Measurements from ENCODE around the gene LDLRAD1.
"Not testable (repeated sequence)": the region's sequence is repeated elsewhere in the genome, so short reads cannot be mapped to it uniquely, and the experiment has no call there.

The LDLRAD1 gene

GRCh38 chr1:53994516-53994915 lies 23.5 kb downstream of the LDLRAD1 start:
- DNase-seq (ENCODE audit: low read depth in 2 of 2, low spot score in 1 of 2) = not testable (repeated sequence)

DNA sequence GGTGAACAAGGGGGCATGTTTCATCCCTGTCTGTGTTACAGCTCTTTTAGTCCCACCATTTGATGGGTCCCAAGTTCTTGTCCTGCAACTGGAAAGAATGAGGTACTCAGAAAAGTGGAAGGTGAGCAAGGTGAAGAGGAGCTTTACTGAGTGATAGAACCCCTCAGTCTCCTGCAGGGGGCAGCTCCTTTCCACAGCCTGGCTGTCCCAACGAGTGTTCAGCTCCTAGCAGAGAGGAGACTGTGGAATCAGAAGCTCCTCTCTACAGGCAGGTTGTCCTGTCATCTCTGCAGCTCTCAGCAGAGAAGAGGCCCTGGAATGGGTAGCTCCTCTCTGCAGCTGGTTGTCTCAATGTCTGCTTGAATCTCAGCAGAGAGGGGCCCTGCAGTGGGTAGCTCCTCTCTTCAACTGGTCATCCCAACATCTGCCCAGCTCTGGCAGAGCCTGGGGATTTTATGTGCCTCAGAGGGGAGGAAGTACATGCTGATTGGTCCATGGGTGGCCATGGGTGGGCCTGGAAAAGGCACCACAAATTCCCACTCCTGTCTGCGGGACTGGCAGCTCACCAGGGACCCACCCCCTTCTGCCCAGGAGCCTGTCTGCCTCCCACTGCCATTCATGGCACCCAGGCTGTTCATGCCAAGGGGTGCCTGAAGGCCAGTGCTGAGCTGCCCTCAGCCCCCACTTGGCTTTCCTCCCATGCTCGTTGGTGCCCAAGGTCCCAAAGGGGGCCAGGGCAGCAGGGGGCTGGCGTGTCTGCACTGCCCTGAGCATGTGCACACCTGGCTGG lies 25.7 kb downstream of the LDLRAD1 start:
- no peak for DNase-seq (ENCODE audit: low read depth in 2 of 2, low spot score in 1 of 2)

- DNase-seq (ENCODE audit: low read depth in 2 of 2, low spot score in 1 of 2) = no peak
Measured at GRCh38 chr1:53987880-53988279, 30.1 kb downstream of the LDLRAD1 start.

DNA sequence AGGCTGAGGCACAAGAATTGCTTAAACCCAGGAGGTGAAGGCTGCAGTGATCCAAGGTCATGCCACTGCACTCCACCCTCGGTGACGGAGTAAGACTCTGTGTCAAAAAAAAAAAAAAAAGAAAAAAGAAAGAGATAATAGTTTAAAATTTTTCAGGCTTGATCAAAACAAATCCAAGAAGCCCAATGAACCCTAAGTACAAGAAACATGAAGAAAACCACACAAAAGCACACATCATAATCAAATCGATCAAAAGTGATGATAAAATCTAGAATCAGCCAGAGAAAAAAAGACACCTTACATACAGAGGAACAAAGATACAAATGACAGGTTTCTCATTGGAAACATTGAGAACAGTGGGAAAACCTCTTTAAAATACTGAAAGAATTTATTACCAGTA lies 31.5 kb downstream of the LDLRAD1 start:
- no peak for DNase-seq (ENCODE audit: low read depth in 2 of 2, low spot score in 1 of 2)

- no peak for DNase-seq (ENCODE audit: low read depth in 2 of 2, low spot score in 1 of 2)
Measured at GRCh38 chr1:53984726-53985125, 33.3 kb downstream of the LDLRAD1 start.

DNA sequence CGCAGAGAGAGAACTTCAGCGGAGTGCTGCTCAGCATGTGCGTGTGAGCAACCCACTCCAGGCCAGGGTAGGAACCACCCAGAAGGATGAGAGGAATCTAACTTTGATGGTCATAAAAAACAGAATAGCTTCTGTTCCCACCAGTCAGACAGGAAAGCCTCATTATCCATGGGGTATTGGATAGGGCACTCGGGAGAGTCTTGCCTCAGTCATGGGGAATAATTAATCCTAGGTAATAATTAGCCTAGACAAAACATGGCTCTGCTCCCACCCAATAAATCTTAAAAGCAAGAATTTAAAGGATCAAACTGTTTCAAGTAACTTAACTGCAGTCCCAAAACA lies 35.3 kb downstream of the LDLRAD1 start:
- no peak for DNase-seq (ENCODE audit: low read depth in 2 of 2, low spot score in 1 of 2)

DNA sequence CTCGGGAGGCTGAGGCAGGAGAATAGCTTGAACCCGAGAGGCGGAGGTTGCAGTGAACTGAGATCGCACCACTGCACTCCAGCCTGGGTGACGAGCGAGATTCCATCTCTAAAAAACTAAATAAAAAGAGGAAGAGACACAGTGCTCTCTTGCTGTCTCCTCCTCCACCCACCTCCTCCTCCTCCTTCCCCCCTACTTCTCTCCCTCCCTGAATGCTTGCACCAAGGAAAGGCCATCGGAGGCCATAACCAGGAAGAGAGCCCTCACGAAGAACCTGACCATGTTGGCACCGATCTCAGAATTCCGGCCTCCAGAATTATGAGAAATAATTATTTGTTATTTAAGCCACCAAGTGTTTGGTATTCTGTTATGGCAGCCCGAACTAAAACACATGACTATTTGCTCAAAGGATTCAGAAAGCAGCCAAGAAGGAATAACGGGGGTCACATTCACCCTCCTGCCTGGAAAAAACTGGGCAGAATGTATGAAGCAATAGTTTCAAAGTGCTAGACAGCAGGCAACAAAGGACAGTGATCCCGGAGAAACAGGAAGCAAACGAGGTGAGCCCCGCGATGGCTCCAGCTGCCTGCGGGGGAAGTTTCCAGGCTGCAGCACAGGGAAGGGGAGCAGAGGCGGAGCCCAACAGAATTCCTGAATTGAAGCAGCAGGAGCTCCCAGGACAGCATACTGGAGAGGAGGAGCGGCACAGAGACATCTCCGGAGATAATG lies 35.8 kb downstream of the LDLRAD1 start:
- no peak for DNase-seq (ENCODE audit: low read depth in 2 of 2, low spot score in 1 of 2)

DNA sequence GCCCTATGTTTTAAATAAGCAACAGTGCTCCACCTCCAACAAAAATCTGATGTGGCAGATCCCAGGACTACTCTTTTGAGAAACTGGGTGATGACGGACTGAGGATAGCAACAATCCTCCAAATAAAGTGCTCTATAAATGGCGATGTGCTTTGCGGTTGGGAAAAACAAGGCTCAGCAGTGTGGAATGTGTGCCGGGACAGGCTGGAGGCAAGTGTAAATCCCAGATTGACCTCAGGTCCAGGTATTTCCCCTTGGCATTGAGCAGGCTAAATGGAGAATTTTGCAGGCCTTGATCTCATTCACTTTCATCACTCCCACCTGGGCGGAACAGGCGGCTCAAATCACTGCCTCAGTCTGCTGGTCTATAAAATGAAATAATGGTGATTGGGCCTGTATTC lies 36.8 kb downstream of the LDLRAD1 start:
- no peak for DNase-seq (ENCODE audit: low read depth in 2 of 2, low spot score in 1 of 2)

DNA sequence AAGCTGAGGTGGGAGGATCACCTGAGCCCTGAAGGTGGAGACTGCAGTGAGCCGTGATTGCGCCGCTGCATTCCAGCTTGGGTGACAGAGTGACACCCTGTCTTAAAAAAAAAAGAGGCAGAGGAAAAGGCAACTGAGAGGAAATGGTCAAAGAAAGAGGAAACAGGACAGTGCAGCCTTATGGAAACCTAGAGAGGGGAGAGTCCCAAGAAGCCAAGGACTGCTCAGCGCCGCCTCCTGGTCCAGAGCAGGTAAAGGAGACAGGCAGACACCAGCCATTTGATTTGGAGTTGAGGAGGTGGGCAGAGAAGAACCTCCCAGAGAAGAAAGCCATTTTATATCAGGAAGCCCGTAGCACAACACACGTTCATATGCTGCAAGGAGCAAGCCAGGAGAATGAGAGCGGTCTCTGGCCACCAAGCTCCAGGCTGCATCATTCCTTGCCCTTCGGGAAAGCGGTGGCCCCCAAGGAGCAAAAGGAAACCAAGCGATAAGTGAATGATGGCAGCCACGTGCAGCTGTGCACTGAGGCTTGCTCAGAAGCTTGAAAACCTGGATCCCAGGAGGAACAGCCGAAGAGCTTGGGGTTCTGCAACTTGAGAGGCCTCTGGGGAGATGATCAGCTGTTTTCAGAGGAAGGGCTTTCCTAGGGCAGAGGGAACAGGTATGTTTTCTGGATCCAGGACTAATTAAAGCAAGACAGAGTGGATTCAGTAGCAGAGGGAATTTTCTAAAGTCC lies 38.1 kb downstream of the LDLRAD1 start:
- DNase-seq (ENCODE audit: low read depth in 2 of 2, low spot score in 1 of 2) = no peak

DNA sequence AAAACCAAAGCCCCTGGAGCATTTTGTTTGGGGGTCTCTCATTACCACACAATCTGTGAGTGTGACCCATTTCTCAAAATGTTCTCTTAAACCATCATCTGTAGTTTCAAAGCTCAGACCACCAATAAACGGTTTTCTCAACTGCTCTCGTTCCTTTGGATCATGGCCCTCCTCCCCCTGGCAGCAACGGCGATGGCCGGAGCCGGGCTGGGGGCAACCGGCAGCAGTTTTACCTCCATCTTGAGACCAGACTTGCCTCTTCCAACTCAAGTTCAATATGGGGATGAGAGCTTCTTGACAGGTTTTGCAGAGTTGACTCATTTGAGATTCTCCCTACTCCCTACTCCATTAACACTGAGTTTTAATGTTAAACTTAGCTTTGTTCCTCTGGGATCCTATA lies 42.1 kb downstream of the LDLRAD1 start:
- DNase-seq (ENCODE audit: low read depth in 2 of 2, low spot score in 1 of 2) = no peak

DNA sequence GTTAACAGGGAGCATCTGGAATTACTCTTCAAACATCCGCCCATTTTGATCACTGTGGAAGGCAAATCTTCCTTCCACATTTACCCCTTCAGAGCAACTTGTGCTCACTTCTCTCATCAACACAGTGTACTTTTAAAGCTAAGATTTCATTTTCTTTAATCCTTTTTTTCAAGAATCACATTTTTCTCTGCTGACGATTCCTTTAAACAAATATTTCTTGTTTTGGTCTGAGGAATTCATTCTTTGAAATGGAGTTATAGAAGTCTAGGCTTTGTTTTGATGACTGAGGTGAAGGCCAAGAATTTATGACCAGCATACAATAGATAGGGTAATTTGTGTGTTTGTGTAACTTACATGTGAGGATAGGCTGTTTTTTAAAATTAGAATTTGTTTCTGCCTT lies 46.3 kb downstream of the LDLRAD1 start:
- no peak for DNase-seq (ENCODE audit: low read depth in 2 of 2, low spot score in 1 of 2)

DNA sequence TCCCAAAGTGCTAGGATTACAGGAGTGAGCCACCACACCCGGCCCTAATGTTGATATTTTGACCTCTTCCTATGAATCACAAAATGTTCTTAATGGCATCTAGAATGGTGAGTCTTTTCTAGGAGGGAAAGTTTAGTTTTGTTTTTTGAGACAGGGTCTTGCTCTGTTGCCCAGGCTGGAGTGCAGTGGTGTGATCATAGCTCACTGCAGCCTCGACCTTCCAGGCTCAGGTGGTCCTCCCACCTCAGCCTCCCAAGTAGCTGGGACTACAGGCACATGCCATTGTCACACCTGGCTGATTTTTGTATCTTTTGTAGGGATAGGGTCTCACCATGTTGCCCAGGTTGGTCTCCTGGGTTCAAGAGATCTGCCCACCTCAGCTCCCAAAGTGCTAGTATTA lies 48.7 kb downstream of the LDLRAD1 start:
- DNase-seq (ENCODE audit: low read depth in 2 of 2, low spot score in 1 of 2) = not testable (repeated sequence)

- no peak for DNase-seq (ENCODE audit: low read depth in 2 of 2, low spot score in 1 of 2)
Measured at GRCh38 chr1:53968125-53968513, 49.9 kb downstream of the LDLRAD1 start.

DNA sequence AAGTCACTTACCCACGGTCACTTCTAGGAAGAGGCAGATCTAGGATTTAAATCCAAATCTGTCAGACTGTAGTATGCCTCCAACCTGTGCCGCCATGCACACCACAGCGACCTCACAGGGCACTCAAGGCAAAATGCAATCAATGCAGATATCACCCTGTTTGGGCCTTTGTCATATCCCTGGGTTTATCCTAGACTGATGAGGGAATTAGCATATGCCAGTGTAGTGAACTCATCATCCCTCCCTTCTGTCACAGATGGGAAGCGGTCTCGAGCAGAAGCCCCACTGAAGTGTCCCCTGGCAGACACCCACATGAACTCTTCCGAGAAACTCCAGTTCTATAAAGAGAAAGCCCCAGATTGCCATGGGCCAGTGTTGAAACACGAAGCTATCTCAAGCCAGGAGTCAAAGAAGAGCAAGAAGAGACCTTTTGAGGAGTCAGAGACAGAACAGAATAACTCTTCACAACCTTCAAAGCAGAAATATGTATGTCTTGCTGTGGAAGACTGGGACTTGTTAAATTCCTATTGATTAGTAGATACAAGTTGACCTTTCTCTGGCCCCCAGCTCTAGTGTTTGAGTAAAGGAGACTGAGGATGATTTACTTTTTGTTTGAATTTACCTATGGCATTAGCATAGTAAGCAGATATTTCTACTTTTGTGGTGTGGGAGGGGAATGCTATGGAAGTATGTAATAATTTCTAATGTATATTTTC lies 50.4 kb downstream of the LDLRAD1 start:
- no peak for DNase-seq (ENCODE audit: low read depth in 2 of 2, low spot score in 1 of 2)

DNA sequence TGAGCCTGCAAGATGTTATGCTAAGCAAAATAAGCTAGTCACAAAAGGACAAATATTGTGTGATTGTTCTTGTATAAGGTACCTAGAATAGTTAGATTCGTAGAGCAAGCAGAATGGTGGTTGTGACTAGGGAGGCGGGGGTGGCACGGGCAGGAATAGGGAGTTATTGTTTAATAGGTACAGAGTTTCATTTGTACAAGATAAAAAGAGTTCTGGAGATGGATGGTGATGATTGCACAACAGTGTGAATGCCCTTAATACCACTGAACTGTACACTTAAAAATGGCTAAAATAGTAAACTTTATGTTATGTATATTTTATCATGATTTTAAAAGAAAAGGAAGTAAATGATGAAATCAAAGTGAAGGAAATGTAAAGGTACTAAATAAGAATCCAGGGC lies 51.2 kb downstream of the LDLRAD1 start:
- no peak for DNase-seq (ENCODE audit: low read depth in 2 of 2, low spot score in 1 of 2)

GRCh38 chr1:53964109-53964508 lies 53.9 kb downstream of the LDLRAD1 start:
- DNase-seq (ENCODE audit: low read depth in 2 of 2, low spot score in 1 of 2) = no peak

DNA sequence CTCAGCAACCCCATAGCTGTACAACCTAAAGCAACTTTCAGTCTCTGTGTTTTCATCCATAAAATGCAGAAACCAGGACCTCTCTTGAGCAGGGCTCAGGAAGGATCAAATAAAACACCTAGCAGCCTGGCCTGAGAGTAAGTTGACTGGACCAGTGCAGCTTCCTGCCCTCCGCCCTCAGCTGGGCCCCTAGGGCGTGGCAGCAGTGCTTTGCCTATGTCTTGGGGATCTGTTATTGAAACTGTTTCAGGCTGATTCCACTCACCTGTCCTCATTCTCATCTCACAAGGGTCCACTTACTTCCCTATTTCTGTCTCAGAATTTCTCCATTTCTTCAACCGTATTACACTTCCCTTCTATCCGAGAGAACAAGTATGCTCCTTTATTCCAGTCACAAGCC lies 54.5 kb downstream of the LDLRAD1 start:
- no peak for DNase-seq (ENCODE audit: low read depth in 2 of 2, low spot score in 1 of 2)

DNA sequence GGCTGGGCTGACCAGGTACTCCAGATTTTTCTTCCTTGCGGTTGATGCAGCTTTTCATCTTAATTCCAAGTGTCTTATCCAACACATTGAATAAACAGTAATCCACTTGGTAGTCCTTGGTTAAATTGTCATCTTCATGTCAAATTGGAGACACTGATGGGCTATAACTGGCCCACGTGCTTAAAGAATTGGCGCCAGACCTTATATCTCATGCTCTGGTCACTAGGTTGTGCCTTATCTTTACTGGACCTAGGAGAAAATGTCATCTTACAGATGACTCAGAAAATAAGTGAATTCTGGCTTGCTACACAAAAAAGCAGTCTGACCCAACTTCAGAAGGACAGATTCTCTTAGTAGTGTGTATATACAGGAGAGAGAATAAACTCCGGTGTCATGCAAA lies 55.6 kb downstream of the LDLRAD1 start:
- DNase-seq (ENCODE audit: low read depth in 2 of 2, low spot score in 1 of 2) = no peak

- no peak for DNase-seq (ENCODE audit: low read depth in 2 of 2, low spot score in 1 of 2)
Measured at GRCh38 chr1:53959664-53960250, 58.2 kb downstream of the LDLRAD1 start.
